HG03097 (cell line): ENCODE measurements around the gene CBR1.
A peak's percentile ranks its signal among the peaks of the same experiment; 100 is the strongest.
"Not testable (repeated sequence)": the region's sequence is repeated elsewhere in the genome, so short reads cannot be mapped to it uniquely, and the experiment has no call there.

ENCODE experiments used
- ATAC-seq: cut with Tn5 transposase; IDR thresholded peaks from one replicate; pipeline ENCODE4 v1.9.1; 2021; ENCODE audit not compliant: unreplicated experiment, low FRiP score

The CBR1 gene

GRCh38 chr21:36077758-36078157 is 7.9 kb downstream of the CBR1 start:
- ATAC-seq = no peak

- ATAC-seq = peak; percentile 64
Measured at GRCh38 chr21:36079010-36079649, 9.3 kb downstream of the CBR1 start.

- no peak for ATAC-seq
Measured at GRCh38 chr21:36079671-36080070, 9.8 kb downstream of the CBR1 start.

GRCh38 chr21:36080386-36080785 is 10.6 kb downstream of the CBR1 start:
- ATAC-seq = no peak

GRCh38 chr21:36082237-36082664 is 12.4 kb downstream of the CBR1 start:
- no peak for ATAC-seq

GRCh38 chr21:36087362-36088138 is 17.7 kb downstream of the CBR1 start:
- ATAC-seq = no peak

GRCh38 chr21:36089946-36090345 is 20.1 kb downstream of the CBR1 start:
- no peak for ATAC-seq

- ATAC-seq = no peak
Measured at GRCh38 chr21:36092681-36093080, 22.9 kb downstream of the CBR1 start.

- ATAC-seq = no peak
Measured at GRCh38 chr21:36093512-36093911, 23.7 kb downstream of the CBR1 start.

GRCh38 chr21:36096398-36097290 is 26.8 kb downstream of the CBR1 start:
- ATAC-seq = no peak

- no peak for ATAC-seq
Measured at GRCh38 chr21:36097427-36098181, 27.8 kb downstream of the CBR1 start.

GRCh38 chr21:36098182-36098532 is 28.3 kb downstream of the CBR1 start:
- no peak for ATAC-seq

- ATAC-seq = no peak
Measured at GRCh38 chr21:36099000-36099399, 29.2 kb downstream of the CBR1 start.

- not testable (repeated sequence) for ATAC-seq
Measured at GRCh38 chr21:36099695-36100211, 29.9 kb downstream of the CBR1 start.

- ATAC-seq = no peak
Measured at GRCh38 chr21:36100971-36101641, 31.3 kb downstream of the CBR1 start.

GRCh38 chr21:36103434-36103833 is 33.6 kb downstream of the CBR1 start:
- no peak for ATAC-seq

GRCh38 chr21:36104317-36105300 is 34.8 kb downstream of the CBR1 start:
- no peak for ATAC-seq

- no peak for ATAC-seq
Measured at GRCh38 chr21:36105327-36105842, 35.6 kb downstream of the CBR1 start.
